PC-3 (cell line): Measurements from ENCODE around the gene UGT1A5. TPM values are rescaled to one million over a fixed set of nuclear protein-coding genes. Genes with fewer than 3 reads are reported as not detected.

ENCODE experiments used
- ATAC-seq: fragments of 200-7000 bp; cut with Tn5 transposase; 2 replicates; pipeline ENCODE4 v1.9.1; 2020; ENCODE audit warnings: mild to moderate bottlenecking, moderate library complexity
- BruUV-seq: library from RNA; stranded (reverse); fragments of 400-500 nt; replicated peaks from 2 replicates; lab custom pipeline; 2021; lab: Mats Ljungman, UMichigan
- CTCF ChIA-PET: fragments of 300-600 bp; sonication (Branson Sonifier 250); formaldehyde crosslinking; loops from one replicate; lab custom pipeline; 2022; ENCODE audit warnings: antibody characterized with exemption; lab: Charles Lee
- POLR2A ChIA-PET: fragments of 300-600 bp; sonication (Branson Sonifier 250); formaldehyde crosslinking; loops from one replicate; lab custom pipeline; 2022; ENCODE audit warnings: antibody characterized with exemption; ENCODE audit not compliant: unreplicated experiment; lab: Charles Lee
- DNase-seq: peaks from one replicate; pipeline ENCODE4 v3.0.0-alpha.2; 2015
- H2AFZ ChIP-seq: fragments of 300-600 bp; sonication (generic); 2 replicates; pipeline ENCODE4 v1.6.0; 2016; ENCODE audit warnings: antibody characterized with exemption, low read length
- H3F3A ChIP-seq: fragments of 300-600 bp; sonication (generic); one replicate; pipeline ENCODE4 v1.6.0; 2017; ENCODE audit warnings: antibody characterized with exemption, low read length, control low read depth, mild to moderate bottlenecking; ENCODE audit not compliant: unreplicated experiment
- H3K27ac ChIP-seq: fragments of 300-600 bp; sonication (generic); 2 replicates; pipeline ENCODE4 v1.5.1; 2016; ENCODE audit warnings: mild to moderate bottlenecking, low read length
- H3K27me3 ChIP-seq: fragments of 300-600 bp; sonication (generic); 2 replicates; pipeline ENCODE4 v1.6.1; 2016; ENCODE audit warnings: low read length, mixed read lengths
- H3K36me3 ChIP-seq: fragments of 300-600 bp; sonication (generic); 2 replicates; pipeline ENCODE4 v1.6.1; 2016; ENCODE audit warnings: low read depth, mixed run types, low read length, mixed read lengths
- H3K4me1 ChIP-seq: fragments of 300-600 bp; sonication (generic); 2 replicates; pipeline ENCODE4 v1.5.1; 2016; ENCODE audit warnings: low read length; ENCODE audit not compliant: insufficient read depth
- H3K4me2 ChIP-seq: fragments of 300-600 bp; sonication (generic); 2 replicates; pipeline ENCODE4 v1.6.0; 2016; ENCODE audit warnings: low read length
- H3K4me3 ChIP-seq: fragments of 300-600 bp; sonication (generic); 2 replicates; pipeline ENCODE4 v1.5.1; 2016; ENCODE audit warnings: mild to moderate bottlenecking, low read length, mixed read lengths
- H3K79me2 ChIP-seq: fragments of 300-600 bp; sonication (generic); 2 replicates; pipeline ENCODE4 v1.6.1; 2017; ENCODE audit warnings: low read length, mixed read lengths
- H3K9ac ChIP-seq: fragments of 300-600 bp; sonication (generic); 2 replicates; pipeline ENCODE4 v1.6.0; 2016; ENCODE audit warnings: mild to moderate bottlenecking, low read length
- H3K9me2 ChIP-seq: fragments of 300-600 bp; sonication (generic); replicated peaks from 2 replicates; pipeline ENCODE4 v1.6.1; 2016; ENCODE audit warnings: mixed run types, low read length, mixed read lengths
- H3K9me3 ChIP-seq: fragments of 300-600 bp; sonication (generic); 2 replicates; pipeline ENCODE4 v1.6.1; 2016; ENCODE audit warnings: low read length, mixed read lengths
- H4K20me1 ChIP-seq: fragments of 300-600 bp; sonication (generic); 2 replicates; pipeline ENCODE4 v1.6.1; 2016; ENCODE audit warnings: low read length, mixed read lengths
- EZH2 ChIP-seq: fragments of 300-600 bp; sonication (generic); IDR thresholded peaks from one replicate; pipeline ENCODE4 v1.6.1; 2017; ENCODE audit warnings: antibody characterized with exemption, mild to moderate bottlenecking, low read length; ENCODE audit not compliant: unreplicated experiment
- EZH2phosphoT487 ChIP-seq: fragments of 300-600 bp; sonication (generic); IDR thresholded peaks from 2 replicates; pipeline ENCODE4 v1.6.1; 2018; ENCODE audit warnings: mild to moderate bottlenecking, antibody characterized with exemption, low read length, borderline replicate concordance
- intact Hi-C: fragments of 100-400 bp; cut with micrococcal nuclease; formaldehyde crosslinking; loops from 2 replicates; pipeline ENCODE4 v1.9.0; 2023
- total RNA-seq: library from RNA; depleted of rRNA; stranded (reverse); fragments of >200 nt; gene quantifications from 2 replicates; pipeline ENCODE4 v1.2.3, GENCODE V29; 2014
- TF ChIP-seq, protein P1 (sequence below): fragments of 300-600 bp; sonication (generic); conservative IDR thresholded peaks from 2 replicates; pipeline ENCODE4 v1.5.1; 2017; ENCODE audit warnings: antibody characterized with exemption, low read depth, mild to moderate bottlenecking, low read length

UGT1A5 gene
- total RNA-seq, 1 experiment from 2014 or later = not detected

- no peaks in the 10 kb centered on the region for H3K4me1 ChIP-seq
- H3K36me3 ChIP-seq = no peaks in the 10 kb centered on the region
- H3K79me2 ChIP-seq = no peaks in the 10 kb centered on the region
- no peaks in the 10 kb centered on the region for H3K9me3 ChIP-seq
- no peak overlapping the region for H2AFZ ChIP-seq
- BruUV-seq = no TSS peak
- H3K4me2 ChIP-seq = no peak overlapping the region
- DNase-seq = no peak
- CTCF ChIA-PET = no interaction called here
- no peak overlapping the region for H3K4me3 ChIP-seq
- no peak for ATAC-seq
- H3K27me3 ChIP-seq = no peaks in the 10 kb centered on the region
- intact Hi-C loops = no loop called here
- no peak overlapping the region for H3K9ac ChIP-seq
- POLR2A ChIA-PET = interaction anchor here (0.6 kb wide), 1 partner anchor 1507 kb away, joined by 6 read pairs; no protein-coding TSS in a partner anchor
- H4K20me1 ChIP-seq = no peaks in the 10 kb centered on the region
- TF ChIP-seq, protein P1, sequence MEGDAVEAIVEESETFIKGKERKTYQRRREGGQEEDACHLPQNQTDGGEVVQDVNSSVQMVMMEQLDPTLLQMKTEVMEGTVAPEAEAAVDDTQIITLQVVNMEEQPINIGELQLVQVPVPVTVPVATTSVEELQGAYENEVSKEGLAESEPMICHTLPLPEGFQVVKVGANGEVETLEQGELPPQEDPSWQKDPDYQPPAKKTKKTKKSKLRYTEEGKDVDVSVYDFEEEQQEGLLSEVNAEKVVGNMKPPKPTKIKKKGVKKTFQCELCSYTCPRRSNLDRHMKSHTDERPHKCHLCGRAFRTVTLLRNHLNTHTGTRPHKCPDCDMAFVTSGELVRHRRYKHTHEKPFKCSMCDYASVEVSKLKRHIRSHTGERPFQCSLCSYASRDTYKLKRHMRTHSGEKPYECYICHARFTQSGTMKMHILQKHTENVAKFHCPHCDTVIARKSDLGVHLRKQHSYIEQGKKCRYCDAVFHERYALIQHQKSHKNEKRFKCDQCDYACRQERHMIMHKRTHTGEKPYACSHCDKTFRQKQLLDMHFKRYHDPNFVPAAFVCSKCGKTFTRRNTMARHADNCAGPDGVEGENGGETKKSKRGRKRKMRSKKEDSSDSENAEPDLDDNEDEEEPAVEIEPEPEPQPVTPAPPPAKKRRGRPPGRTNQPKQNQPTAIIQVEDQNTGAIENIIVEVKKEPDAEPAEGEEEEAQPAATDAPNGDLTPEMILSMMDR = no peak
- TF ChIP-seq EZH2 (no peak), EZH2phosphoT487 (no peak)
- H3K27ac ChIP-seq = no peak overlapping the region
- no peaks in the 10 kb centered on the region for H3K9me2 ChIP-seq
- no peaks in the 10 kb centered on the region for H3F3A ChIP-seq
Observed at GRCh38 chr2:233775414-233775813, 62.7 kb downstream of the UGT1A5 start.

DNA sequence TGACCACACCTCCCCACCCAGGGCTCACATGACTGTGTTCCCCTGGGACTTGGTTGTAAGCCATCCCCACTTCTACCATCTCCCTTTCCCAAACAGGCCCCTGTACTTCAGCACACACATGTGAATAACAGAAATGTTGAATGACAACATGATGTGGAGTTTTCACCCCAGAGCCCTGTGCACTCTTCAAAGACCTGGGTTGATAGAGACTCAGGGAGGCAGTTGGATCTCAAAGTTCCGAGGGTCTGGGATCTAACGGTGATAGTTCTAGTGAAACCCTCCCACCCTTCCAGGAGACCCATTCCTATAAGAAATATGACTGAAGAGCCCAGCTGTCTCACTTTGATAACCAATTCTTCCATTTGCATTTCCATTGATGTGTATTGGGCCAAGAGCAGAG is 65.3 kb downstream of the UGT1A5 start, which contains the start of gene MROH2A:
Gene MROH2A (plus strand): TSS at position 301 of the 400 bp plus-strand sequence. CDS start 1,029 bp downstream, outside the sequence.
- no peak within 1 kb of the TSS for H3K4me2 ChIP-seq
- ChIA-PET CTCF (no interaction called here), POLR2A (no interaction called here)
- no peak within 1 kb of the TSS for H3K27ac ChIP-seq
- DNase-seq = no peak
- no peaks in the 10 kb centered on the region for H3F3A ChIP-seq
- no peaks in the 10 kb centered on the region for H3K9me3 ChIP-seq
- no peaks in the 10 kb centered on the region for H3K4me1 ChIP-seq
- no peaks in the 10 kb centered on the region for H3K27me3 ChIP-seq
- no peak within 1 kb of the TSS for H2AFZ ChIP-seq
- H3K9me2 ChIP-seq = no peaks in the 10 kb centered on the region
- H3K79me2 ChIP-seq = no peaks in the 10 kb centered on the region
- TF ChIP-seq, protein P1 = no peak
- TF ChIP-seq EZH2phosphoT487 (no peak), EZH2 (no peak)
- BruUV-seq = no TSS peak
- no peaks in the 10 kb centered on the region for H4K20me1 ChIP-seq
- ATAC-seq = no peak
- no peaks in the 10 kb centered on the region for H3K36me3 ChIP-seq
- intact Hi-C loops = no loop called here
- no peak within 1 kb of the TSS for H3K4me3 ChIP-seq
- no peak within 1 kb of the TSS for H3K9ac ChIP-seq

DNA sequence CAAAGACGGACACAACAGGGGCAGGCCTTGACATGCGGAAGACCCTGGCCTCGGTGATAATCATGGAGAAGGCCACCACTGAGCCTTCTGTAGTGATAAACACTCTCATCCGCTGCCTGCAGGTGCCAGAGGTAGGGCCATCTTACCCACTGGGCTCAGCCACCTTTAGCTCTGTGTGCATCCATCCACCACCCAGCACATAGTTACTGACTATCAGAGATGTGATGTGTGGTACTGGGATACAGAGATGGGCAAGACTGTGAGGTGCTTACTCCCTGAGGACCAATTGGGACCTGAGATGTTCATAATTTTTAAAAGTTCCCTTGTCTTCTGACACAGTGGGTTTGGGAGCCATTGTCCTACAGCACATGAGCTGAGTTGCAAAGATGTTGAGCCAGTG is 67.0 kb downstream of the UGT1A5 start:
- no peak overlapping the region for H2AFZ ChIP-seq
- H3K27me3 ChIP-seq = no peaks in the 10 kb centered on the region
- DNase-seq = no peak
- H3K79me2 ChIP-seq = no peaks in the 10 kb centered on the region
- H3K4me2 ChIP-seq = no peak overlapping the region
- H3K36me3 ChIP-seq = no peaks in the 10 kb centered on the region
- H3K9ac ChIP-seq = no peak overlapping the region
- no peaks in the 10 kb centered on the region for H3K9me3 ChIP-seq
- H3F3A ChIP-seq = no peaks in the 10 kb centered on the region
- no TSS peak for BruUV-seq
- TF ChIP-seq EZH2phosphoT487 (no peak), EZH2 (no peak)
- TF ChIP-seq, protein P1 = no peak
- no peak overlapping the region for H3K4me3 ChIP-seq
- POLR2A ChIA-PET = no interaction called here
- intact Hi-C loops = no loop called here
- CTCF ChIA-PET = no interaction called here
- no peaks in the 10 kb centered on the region for H3K9me2 ChIP-seq
- H4K20me1 ChIP-seq = no peaks in the 10 kb centered on the region
- H3K27ac ChIP-seq = no peak overlapping the region
- ATAC-seq = no peak
- no peaks in the 10 kb centered on the region for H3K4me1 ChIP-seq
